COLO668 (cell line): ENCODE results near the gene CDK5RAP3.

Experiments used
- DNase-seq: peaks from one replicate; lab custom pipeline; 2025; ENCODE audit not compliant: unreplicated experiment; lab: John Stamatoyannopoulos, UW

Gene CDK5RAP3

DNA sequence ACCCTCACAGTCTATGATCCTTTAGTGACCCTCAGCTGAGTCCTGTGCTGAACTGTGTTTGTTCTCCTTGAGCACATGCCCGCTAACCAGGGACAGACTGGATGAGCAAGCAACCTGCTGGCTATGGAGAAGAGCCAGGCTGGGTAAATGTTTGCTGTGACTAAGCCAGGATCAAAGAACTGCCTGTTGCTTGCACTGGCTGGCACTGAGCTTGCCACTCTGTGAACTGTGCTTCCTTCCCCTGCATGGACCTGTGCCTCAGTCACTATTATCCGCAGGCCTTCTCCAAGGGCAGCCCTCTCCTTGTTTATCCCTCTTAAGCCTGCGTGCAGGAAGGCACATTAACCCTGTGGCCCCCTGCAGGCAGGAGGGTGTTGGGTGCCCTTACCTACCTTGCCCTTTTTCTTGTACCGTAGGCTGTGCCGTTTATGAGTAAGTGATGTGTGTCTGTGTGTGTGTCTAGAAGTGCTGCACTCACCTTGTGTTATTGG is 22.2 kb upstream of the CDK5RAP3 start:
- peak; percentile 10 for DNase-seq

DNA sequence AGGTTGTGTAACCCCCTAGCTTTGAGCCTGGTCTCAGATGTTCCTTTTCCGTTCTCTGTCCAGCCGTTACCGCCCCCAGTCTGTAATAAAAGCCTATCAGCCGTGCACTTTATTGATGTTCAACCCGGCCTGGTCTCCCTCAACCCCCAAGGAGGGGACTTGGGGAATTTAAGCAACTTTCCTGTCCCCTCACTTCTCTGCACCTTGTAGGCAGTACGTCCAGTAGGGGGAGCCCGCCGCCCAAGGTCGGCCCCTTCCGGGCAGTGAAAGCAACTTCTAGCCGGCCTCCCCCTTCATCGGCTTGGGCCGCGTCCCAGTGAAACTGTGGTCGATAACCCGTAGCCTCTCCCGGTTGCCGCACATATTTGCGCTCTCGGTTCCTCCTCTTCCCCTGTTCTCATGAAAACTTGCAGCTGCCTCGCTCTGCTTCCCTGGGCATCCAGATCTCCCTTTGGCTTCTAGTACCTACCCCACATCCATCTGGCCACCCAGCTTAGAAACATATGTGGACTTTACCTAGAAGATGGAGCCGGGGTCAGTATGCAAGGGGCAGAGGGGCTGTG is 21.6 kb upstream of the CDK5RAP3 start:
- peak; percentile 82 for DNase-seq

DNA sequence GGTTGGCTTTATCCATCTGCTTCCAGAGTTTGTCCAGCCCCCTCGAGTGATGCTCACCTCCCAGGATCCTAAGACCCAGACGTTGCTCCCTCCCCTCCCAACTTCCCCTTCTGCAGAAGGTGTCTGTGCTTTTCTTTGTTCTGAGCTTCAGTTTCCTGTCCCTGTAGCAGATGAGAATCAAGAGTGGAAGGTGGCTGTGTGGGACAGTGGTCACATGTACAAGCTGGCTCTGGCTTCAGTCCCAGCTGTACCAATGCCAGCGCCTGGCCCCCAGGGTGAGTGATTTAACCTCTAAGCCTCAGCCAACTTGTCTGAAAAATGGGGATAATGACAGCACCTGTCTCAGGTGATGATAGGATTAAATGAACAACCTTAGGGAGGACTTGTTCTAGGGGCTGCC is 21.0 kb upstream of the CDK5RAP3 start:
- DNase-seq: peak; percentile 6

DNA sequence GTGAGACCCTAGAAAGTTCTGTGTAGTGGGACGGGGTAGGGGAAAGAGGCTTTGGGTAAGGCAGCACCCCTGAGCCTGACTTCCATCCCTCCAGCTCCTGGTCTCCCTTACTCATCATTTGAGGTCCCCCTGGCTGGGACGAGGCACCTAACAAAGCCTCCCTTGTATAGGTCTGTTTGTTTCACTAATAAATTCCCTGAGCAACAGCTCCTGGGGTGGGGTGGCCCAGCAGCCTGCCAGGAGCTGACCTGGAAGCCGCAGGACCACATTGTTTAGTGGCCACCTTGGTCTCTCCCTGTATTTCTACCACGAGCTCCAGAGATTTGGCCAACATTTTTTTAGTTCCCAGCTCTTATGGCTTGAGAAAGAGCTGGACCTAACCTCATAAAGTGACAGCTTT is 20.5 kb upstream of the CDK5RAP3 start:
- DNase-seq: no peak

- DNase-seq: no peak
These were observed 18.5 kb upstream of the CDK5RAP3 start for GRCh38 chr17:47952171-47953021.

- no peak for DNase-seq
These were observed 17.0 kb upstream of the CDK5RAP3 start for GRCh38 chr17:47953909-47954308.

DNA sequence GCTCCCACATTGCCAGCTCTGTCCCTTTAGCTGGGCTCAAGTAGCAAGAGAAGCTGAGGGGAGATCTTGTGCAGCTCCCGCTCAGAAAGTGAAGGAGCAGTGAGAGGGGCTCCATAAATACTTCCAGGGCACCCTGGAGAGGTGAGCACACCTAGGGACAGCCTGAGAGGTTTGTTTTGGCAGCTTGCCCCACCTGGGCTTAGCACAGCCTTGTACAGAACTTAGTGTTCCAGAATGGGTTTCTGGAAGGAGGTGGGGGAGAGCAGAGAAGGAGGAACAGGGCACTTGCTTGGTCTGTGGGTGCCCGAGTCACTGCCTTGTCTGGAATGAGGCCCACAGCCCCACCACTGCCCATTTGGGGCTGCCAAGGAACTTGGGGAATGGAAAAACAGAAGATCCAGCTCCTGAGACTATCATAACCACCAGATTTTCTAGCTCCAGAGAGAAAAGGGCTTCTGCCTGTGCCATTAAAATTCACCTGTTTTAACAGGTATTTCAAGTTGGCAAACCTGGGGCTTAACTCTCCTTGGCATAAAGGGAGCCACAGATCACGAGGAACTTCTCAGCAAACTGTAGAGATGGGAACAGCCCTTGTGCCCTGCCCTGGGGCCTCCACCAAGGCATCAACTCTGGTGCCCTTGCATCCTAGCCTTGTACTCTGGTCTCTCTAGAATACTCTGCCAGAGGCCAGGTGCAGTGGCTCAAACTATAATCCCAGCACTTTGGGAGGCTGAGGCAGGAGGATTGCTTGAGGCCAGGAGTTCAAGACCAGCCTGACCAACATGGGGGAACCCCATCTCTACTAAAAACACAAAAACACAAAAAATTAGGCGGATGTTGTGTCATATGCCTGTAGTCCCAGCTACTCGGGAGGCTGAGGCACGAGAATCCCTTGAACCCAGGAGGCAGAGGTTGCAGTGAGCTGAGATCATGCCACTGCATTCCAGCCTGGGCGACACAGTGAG is 15.1 kb upstream of the CDK5RAP3 start:
- DNase-seq: peak; percentile 8

GRCh38 chr17:47956791-47957590 is 13.9 kb upstream of the CDK5RAP3 start:
- DNase-seq: peak; percentile 51

DNA sequence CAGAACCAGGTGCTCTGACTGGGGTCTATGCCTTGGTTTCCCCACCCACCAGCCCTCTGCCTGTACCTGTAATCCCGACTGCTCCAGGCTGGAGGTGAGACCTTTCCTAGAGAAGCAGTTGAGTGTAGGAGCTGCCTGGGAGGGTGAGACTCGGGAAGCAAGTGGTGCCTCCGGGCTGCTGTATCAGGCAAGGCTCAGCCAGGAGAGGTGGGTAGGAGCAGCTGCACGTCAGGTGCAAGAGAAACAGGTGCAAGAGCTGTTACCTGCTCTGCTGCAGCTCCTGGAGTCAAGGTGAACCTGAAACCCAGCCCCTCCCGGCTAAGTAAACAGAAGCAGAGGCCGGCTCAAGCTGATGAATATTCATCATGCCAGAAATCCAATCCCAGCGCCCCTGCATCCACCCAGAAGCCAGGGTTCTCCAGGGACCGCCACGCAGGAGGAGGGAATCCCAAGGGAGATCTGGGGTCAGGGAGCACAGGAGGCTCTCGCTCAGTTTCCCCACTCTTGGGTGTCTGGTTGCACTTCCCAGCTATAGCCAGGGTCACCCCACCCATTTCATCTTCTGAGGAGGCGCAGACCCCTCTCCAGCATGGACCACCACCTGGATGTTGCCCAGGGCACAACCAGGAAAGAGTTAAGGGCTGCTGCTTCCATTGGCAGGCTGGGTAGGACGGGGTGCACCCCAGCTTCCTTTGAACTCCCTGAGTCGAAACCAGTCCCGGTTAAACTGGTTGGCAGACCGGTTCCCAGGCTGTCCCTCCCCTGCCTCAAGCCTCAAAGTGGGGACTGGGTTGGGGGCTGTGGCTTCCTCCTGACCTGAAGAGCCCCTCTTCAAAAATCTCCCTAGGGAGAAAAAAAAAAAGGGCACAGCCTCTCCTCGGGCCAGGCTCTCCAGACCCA is 13.1 kb upstream of the CDK5RAP3 start, which contains the start of gene PRR15L:
Gene PRR15L, minus strand, starts transcription at position 293 of the 900 bp plus-strand sequence. CDS start 4,649 bp downstream, outside the sequence.
- DNase-seq: peak; percentile 89

DNA sequence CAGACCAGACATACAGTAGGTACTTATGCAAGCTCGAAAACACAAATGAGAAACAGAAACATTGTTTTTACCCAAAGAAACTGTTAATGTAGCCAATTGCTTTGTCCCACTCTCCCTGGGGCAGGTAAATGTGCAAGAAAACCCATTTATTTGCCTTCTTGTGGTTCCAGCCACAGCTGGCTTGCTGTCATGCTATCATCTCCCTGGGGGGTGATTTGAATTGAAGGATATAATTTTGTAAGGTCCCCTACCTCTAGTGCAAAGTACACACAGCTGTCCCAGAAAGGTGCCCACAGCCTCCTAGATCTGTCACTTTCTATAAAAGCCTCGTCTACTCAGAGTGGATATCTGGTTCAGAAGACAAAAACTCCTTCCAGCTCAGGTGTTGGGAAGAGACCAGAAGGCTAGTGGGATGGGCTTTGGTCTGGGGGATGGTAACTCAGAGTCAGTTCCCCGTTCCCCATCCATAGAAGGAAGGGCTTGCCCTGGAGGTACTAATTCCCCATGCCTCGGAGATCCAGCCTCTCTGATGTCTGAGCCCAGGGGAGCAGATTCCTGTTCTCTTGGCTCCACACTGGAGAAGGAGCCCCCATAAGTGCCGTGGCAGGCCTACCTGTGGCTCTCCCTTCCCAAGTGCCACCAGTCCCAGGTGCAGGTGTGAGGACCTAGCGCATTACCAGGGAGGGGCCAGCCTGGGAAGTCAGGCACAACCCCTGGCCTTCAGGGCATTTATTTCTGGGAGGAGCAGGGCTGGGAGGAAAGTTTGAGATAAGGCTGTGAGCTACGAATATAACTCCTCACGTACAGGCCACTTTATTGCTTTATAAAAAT is 10.9 kb upstream of the CDK5RAP3 start:
- DNase-seq: peak; percentile 74

- DNase-seq: no peak
These were observed 9.5 kb upstream of the CDK5RAP3 start for GRCh38 chr17:47961406-47961805.

DNA sequence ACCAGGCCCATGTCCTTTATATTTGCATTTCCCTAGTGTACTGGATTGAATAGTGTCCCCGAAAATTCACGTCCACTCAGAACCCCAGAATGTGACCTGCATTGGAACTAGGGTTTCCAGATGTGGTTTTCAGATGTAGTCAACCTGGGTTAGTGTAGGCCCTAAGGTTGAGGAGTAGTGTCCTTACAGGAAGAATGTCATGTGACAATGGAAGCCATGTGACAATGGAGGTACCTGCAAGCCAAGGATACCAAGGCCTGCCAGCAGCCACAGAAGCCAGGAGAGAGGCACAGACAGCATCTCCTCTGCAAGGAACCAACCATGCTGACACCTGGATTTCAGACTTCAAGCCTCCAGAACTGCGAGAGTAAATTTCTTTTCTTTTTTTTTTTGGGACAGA is 8.0 kb upstream of the CDK5RAP3 start:
- DNase-seq: no peak

GRCh38 chr17:47964856-47965255 is 6.1 kb upstream of the CDK5RAP3 start:
- DNase-seq: no peak

GRCh38 chr17:47966079-47966519 is 4.8 kb upstream of the CDK5RAP3 start:
- no peak for DNase-seq

DNA sequence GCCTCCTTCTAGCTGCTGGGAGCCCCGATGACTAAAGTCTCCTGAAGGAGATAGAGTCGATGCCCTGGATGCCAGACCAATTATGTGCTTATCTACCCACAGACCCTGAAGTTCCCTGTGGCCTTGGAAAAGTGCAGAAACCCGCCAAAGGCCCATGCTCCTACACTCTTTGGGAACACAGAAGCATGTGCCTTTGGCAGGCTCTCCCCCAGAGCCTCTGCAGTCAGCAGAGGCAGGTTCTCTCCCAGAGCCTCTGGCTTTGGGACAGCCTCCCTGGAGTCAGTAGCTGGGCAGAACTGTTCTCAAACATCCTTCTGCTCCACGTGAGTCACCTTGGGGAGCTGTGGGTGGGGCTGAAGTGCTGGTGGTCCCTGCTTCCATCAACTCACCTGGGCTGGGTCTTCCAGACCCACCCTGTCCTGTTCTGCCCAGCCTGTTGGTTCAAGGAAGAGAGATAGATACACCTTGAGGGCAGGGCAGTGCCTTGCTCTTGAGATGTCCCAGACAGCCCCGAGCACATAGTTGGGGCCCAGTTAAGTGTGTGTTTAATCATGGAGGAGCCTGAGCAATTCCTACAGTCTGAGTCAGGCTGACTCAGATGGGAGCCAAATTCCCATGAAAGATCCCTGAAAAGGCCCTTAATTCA is 3.2 kb upstream of the CDK5RAP3 start:
- no peak for DNase-seq

DNA sequence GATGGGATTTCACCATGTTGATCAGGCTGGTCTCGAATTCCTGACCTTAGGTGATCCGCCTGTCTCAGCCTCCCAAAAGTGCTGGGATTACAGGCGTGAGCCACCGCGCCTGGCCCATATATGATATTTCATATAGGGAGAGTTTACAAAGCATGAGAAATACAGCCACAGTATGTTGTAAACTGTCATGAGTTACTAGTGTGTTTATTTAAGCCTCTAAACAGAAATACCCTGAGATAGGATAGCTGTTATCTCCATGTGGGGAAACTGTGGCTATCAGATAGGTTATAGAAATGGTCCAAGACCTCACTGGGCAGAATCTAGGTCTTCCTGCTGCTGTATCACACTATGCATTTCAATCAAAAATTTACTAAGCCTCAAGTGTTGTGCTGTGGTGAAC is 2.1 kb upstream of the CDK5RAP3 start:
- no peak for DNase-seq

DNA sequence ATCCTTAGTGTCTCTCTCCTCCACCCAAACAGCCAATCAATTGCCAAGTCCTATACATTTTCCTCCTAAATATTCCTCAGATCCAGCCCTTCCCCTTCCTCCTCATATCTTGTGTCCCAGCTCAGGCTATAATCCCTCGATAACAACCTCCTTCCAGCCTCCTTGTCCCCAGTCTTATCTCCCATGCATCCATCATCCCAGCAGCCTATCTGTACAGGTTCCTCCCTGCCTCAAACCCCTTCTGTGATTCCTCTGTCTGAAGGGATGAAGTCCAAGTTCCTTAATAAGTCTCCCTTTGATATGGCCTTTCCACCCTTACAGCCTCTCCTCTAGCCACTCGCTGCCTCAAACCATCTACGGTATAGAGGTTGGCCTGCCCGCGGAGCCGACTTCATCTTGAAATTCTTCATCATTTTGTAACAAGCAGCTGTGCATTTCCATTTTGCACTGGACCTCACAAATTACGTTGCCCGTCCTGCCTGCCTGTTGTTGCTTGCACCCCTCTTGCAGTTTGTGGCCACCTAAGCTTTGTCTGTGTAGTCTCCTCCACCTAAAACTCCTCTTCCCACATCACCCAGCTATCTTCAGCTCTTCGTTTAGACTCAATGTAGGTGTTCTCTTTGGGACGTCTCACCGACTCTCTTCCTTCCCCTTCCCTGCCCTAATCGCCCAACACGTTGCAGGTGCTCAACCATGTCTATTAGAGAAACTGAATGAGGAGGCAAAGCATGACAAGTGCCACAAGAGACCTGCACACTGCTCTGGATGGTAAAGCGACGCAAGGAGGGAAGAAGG is 786 bp upstream of the CDK5RAP3 start:
- no peak for DNase-seq
